Uterus (tissue), 4 donors: ENCODE measurements around the gene PREX1. TPM values are rescaled to one million over a fixed set of nuclear protein-coding genes. Genes with fewer than 3 reads are reported as not detected.
"Not testable (repeated sequence)": the region's sequence is repeated elsewhere in the genome, so short reads cannot be mapped to it uniquely, and the experiment has no call there.

Source experiments
- DNase-seq, 2 donors: peaks; one replicate each; pipeline ENCODE4 v3.0.0-alpha.2; 2019 to 2020
- H3K27ac ChIP-seq, 2 donors: fragments of 200-600 bp; sonication (generic); 1 replicate in 1 of 2; 2 replicates in 1 of 2; pipeline ENCODE4 v1.5.1; 2016 to 2018
- H3K27me3 ChIP-seq, 2 donors: fragments of 200-600 bp; sonication (generic); one replicate each; pipeline ENCODE4 v1.5.1; 2018 to 2019; ENCODE audit warnings: control low read depth in 1 of 2
- H3K36me3 ChIP-seq, 2 donors: fragments of 200-600 bp; sonication (generic); one replicate each; pipeline ENCODE4 v1.5.1; 2019; ENCODE audit warnings: control low read depth in 1 of 2
- H3K4me1 ChIP-seq, 2 donors: fragments of 200-600 bp; sonication (generic); one replicate each; pipeline ENCODE4 v1.5.1; 2018 to 2019; ENCODE audit warnings: control low read depth in 1 of 2
- H3K4me3 ChIP-seq, 2 donors: fragments of 200-600 bp; sonication (generic); 1 replicate in 1 of 2; 2 replicates in 1 of 2; pipeline ENCODE4 v1.5.1; 2018 to 2019; ENCODE audit warnings: mild to moderate bottlenecking in 1 of 2
- H3K9me3 ChIP-seq, 2 donors: fragments of 200-600 bp; sonication (generic); one replicate each; pipeline ENCODE4 v1.5.1; 2019; ENCODE audit warnings: control low read depth in 1 of 2
- POLR2A ChIP-seq, 2 donors: fragments of 450-650 bp; IDR thresholded peaks; one replicate each; pipeline ENCODE4 v1.6.1; 2016; ENCODE audit warnings: antibody characterized with exemption in 2 of 2, mild to moderate bottlenecking in 1 of 2, moderate library complexity in 1 of 2
- intact Hi-C: fragments of 100-400 bp; cut with DNase I; formaldehyde crosslinking; loops from one replicate; pipeline ENCODE4 v1.15.1; 2023; ENCODE audit warnings: low total_unique reads
- total RNA-seq, 4 donors: library from RNA; depleted of rRNA in 3 of 4; stranded (reverse); fragments of >200 nt in 3 of 4; gene quantifications; one replicate each; pipeline versions ENCODE4 v1.1.0 to v1.2.4, GENCODE V29; 2014 to 2023
- TF ChIP-seq, protein P1 (sequence below), 4 experiments: fragments of 200-600 bp in 2 of 4; fragments of 450-650 bp in 2 of 4; sonication (generic) in 2 of 4; IDR thresholded peaks; one replicate each; pipeline ENCODE4 v1.5.1; 2016 to 2019; ENCODE audit warnings: antibody characterized with exemption in 4 of 4, mild to moderate bottlenecking in 2 of 4, moderate library complexity in 1 of 4
- donor health status: DM: yes; HTN: yes; CAD: no.

Gene PREX1, protein sequence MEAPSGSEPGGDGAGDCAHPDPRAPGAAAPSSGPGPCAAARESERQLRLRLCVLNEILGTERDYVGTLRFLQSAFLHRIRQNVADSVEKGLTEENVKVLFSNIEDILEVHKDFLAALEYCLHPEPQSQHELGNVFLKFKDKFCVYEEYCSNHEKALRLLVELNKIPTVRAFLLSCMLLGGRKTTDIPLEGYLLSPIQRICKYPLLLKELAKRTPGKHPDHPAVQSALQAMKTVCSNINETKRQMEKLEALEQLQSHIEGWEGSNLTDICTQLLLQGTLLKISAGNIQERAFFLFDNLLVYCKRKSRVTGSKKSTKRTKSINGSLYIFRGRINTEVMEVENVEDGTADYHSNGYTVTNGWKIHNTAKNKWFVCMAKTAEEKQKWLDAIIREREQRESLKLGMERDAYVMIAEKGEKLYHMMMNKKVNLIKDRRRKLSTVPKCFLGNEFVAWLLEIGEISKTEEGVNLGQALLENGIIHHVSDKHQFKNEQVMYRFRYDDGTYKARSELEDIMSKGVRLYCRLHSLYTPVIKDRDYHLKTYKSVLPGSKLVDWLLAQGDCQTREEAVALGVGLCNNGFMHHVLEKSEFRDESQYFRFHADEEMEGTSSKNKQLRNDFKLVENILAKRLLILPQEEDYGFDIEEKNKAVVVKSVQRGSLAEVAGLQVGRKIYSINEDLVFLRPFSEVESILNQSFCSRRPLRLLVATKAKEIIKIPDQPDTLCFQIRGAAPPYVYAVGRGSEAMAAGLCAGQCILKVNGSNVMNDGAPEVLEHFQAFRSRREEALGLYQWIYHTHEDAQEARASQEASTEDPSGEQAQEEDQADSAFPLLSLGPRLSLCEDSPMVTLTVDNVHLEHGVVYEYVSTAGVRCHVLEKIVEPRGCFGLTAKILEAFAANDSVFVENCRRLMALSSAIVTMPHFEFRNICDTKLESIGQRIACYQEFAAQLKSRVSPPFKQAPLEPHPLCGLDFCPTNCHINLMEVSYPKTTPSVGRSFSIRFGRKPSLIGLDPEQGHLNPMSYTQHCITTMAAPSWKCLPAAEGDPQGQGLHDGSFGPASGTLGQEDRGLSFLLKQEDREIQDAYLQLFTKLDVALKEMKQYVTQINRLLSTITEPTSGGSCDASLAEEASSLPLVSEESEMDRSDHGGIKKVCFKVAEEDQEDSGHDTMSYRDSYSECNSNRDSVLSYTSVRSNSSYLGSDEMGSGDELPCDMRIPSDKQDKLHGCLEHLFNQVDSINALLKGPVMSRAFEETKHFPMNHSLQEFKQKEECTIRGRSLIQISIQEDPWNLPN (N-terminal part only)
- 10 to 100 TPM in 2 of 4 donors, 1 to 10 TPM in 2; 3.6 to 19.7 (median 11.3) TPM for total RNA-seq

DNA sequence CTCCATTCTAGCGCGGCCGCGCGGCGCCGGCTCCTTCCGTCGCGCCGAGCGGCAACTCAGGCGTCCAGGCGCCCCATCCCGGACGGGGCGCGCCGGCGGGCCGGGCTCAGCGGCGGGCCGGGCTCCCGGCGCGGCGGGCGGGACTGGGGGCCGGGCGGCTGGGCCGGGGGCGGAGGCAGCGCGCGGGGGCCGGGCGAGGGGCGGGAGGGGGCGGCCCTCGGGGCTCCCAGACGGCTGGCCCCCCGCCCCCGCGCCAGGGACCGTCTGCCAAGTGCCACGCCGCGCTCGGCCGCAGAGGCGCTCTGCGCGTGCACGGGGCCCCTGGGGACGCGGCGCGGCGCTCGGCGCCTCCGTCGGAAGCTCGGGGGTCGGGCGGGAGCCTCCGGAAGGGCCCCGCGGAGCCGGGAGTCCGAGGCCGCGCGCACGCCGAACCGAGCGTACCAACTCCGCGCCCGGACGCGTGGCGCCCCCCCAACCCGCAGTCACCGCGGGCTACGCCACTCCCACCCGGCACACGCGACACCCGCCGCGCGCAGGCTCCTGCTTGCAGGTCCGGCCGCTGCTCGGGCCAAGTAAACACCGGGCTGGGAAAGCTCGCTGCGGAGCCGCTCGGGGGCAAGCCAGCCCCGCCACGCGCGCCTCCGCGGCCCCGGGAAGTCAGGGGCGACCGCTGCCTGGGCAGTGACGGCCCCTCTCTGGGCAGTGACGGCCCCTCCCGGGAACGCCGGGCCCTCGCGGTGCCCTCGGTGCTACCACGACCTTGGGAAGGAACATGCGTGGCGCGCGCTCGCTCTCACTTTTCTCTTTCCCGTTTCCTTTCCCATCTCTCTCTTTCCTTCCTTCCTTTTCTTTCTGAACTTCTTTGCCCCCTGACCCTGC, at the start of gene PREX1:
Gene PREX1 (minus strand): TSS at position 145 of the 879 bp plus-strand sequence. CDS start 139 bp downstream, at position 6.
- Histone ChIP-seq H3K36me3 (no peaks in the 10 kb centered on the region), H3K27me3 (no peaks in the 10 kb centered on the region), H3K27ac (peak within 1 kb of the TSS in 1 of 2 donors; percentile 33), H3K4me3 (peak within 1 kb of the TSS; percentile 41 to 51), H3K4me1 (no peaks in the 10 kb centered on the region), H3K9me3 (no peaks in the 10 kb centered on the region)
- intact Hi-C loops: no loop called here
- peak; percentile 32 to 42 for DNase-seq
- TF ChIP-seq, protein P1, sequence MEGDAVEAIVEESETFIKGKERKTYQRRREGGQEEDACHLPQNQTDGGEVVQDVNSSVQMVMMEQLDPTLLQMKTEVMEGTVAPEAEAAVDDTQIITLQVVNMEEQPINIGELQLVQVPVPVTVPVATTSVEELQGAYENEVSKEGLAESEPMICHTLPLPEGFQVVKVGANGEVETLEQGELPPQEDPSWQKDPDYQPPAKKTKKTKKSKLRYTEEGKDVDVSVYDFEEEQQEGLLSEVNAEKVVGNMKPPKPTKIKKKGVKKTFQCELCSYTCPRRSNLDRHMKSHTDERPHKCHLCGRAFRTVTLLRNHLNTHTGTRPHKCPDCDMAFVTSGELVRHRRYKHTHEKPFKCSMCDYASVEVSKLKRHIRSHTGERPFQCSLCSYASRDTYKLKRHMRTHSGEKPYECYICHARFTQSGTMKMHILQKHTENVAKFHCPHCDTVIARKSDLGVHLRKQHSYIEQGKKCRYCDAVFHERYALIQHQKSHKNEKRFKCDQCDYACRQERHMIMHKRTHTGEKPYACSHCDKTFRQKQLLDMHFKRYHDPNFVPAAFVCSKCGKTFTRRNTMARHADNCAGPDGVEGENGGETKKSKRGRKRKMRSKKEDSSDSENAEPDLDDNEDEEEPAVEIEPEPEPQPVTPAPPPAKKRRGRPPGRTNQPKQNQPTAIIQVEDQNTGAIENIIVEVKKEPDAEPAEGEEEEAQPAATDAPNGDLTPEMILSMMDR (IDR thresholded peaks at IDR 0.05): peak in 2 of 4 experiments; percentile 36 to 42
- peak in 1 of 2 donors; percentile 37 for TF ChIP-seq POLR2A (IDR thresholded peaks at IDR 0.05)

GRCh38 chr20:48877304-48877703, 49.5 kb upstream of the PREX1 start:
- no peak overlapping the region for H3K27ac ChIP-seq
- H3K4me1 ChIP-seq: no peaks in the 10 kb centered on the region
- no peaks in the 10 kb centered on the region for H3K27me3 ChIP-seq
- no peak overlapping the region for H3K4me3 ChIP-seq
- no peak for TF ChIP-seq POLR2A (IDR thresholded peaks at IDR 0.05)
- TF ChIP-seq, protein P1 (IDR thresholded peaks at IDR 0.05): no peak
- intact Hi-C loops: no loop called here
- no peaks in the 10 kb centered on the region for H3K9me3 ChIP-seq
- no peaks in the 10 kb centered on the region for H3K36me3 ChIP-seq
- no peak for DNase-seq

GRCh38 chr20:48875914-48876240, 48.1 kb upstream of the PREX1 start:
- DNase-seq: no peak
- Histone ChIP-seq H3K9me3 (no peaks in the 10 kb centered on the region), H3K27me3 (no peaks in the 10 kb centered on the region), H3K4me1 (no peaks in the 10 kb centered on the region), H3K36me3 (no peaks in the 10 kb centered on the region), H3K27ac (no peak overlapping the region), H3K4me3 (no peak overlapping the region)
- intact Hi-C loops: no loop called here
- TF ChIP-seq POLR2A (IDR thresholded peaks at IDR 0.05): no peak
- TF ChIP-seq, protein P1 (IDR thresholded peaks at IDR 0.05): no peak

DNA sequence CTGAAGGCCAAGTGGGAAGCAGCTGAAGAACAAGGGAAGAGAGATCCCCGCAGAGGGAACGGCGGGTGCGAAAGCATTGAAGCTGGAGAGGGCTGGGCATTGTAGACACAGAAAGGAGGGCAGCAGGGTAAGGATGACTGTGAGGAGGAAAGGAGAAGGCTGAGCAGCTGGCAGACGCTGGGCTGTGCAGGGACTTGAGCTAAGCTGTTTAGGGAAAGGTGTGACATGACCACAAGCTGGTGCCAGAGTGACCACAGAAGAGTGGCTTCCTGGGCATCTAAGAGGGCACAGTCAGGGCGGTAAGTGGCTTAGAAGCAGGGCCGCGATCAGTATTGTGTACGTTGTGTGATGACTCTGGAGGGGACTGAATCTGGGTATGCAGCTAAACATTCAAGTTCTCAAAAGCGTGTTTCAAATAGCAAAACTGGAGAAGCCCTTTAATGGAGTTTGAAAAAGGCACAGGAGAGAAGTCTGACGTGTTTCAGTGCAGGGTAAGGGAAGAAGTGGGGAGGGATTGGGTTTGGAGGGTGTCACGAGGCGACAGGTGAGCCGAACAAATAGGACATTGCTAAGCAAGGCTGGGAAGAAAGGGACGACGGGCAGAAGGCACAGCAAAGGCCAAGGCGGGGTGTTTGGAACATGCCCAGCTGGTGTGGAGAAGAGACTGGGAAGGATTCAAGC, 47.6 kb upstream of the PREX1 start:
- intact Hi-C loops: no loop called here
- H3K27me3 ChIP-seq: no peaks in the 10 kb centered on the region
- H3K36me3 ChIP-seq: no peaks in the 10 kb centered on the region
- no peak overlapping the region for H3K27ac ChIP-seq
- no peaks in the 10 kb centered on the region for H3K4me1 ChIP-seq
- no peak for DNase-seq
- H3K9me3 ChIP-seq: no peaks in the 10 kb centered on the region
- no peak overlapping the region for H3K4me3 ChIP-seq
- TF ChIP-seq, protein P1 (IDR thresholded peaks at IDR 0.05): no peak
- TF ChIP-seq POLR2A (IDR thresholded peaks at IDR 0.05): no peak

DNA sequence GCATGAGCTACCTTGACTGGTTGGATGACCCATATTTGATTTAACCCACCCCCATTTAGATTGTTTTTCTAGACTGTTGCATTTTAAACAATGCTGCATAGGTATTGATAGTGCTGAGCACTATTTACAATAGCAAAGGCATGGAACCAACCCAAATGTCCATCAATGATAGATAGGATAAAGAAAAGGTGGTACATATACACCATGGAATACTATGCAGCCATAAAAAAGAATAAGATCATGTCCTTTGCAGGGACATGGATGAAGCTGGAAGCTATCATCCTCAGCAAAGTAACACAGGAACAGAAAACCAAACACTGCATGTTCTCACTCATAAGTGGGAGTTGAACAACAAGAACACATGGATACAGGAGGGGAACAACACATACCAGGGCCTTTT, 41.6 kb upstream of the PREX1 start:
- H3K4me3 ChIP-seq, H3K4me1 ChIP-seq, H3K27ac ChIP-seq, DNase-seq, H3K36me3 ChIP-seq, H3K9me3 ChIP-seq, H3K27me3 ChIP-seq, intact Hi-C loops: not testable (repeated sequence)
